GM19238 (cell line): ENCODE measurements around the gene LIME1.
"Not testable (repeated sequence)": the region's sequence is repeated elsewhere in the genome, so short reads cannot be mapped to it uniquely, and the experiment has no call there.

ENCODE experiments used
- DNase-seq: peaks from one replicate; pipeline ENCODE4 v3.0.0; 2011; ENCODE audit warnings: low spot score; ENCODE audit not compliant: insufficient read length

Gene LIME1

DNA sequence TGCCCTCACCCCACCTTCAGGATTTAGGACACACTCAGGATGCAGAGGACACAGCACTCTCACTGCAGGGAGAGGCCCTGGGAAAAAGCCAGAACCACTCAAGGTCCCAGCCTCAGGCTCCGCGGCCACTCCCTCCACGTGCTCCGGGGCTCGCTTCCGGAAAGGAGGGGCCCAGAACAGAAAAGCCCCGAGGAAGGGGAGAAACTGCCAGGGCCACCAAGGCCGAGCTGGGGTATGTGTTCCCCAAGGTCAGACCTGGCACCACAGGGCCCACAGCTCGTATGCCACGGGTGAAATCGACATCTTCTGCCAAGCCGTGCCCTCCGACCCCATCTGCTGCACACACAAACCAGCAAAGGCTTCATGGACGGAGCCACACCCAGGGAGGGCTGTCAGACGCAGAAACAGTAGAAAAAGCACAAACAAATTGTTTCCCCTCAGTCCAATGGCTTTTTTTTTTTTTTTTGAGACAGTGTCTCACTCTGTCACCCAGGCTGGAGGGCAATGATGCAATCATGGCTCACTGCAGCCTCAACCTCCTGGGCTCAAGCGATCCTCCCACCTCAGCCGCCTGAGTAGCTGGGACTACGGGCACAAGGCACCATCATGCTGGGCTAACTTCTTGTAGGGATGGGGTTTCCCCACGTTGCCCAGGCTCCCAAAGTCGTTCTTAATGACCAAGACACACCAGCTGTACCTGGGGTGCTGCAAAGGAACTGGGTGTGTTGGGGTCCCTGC is 36.5 kb downstream of the LIME1 start:
- DNase-seq, result no peak

DNA sequence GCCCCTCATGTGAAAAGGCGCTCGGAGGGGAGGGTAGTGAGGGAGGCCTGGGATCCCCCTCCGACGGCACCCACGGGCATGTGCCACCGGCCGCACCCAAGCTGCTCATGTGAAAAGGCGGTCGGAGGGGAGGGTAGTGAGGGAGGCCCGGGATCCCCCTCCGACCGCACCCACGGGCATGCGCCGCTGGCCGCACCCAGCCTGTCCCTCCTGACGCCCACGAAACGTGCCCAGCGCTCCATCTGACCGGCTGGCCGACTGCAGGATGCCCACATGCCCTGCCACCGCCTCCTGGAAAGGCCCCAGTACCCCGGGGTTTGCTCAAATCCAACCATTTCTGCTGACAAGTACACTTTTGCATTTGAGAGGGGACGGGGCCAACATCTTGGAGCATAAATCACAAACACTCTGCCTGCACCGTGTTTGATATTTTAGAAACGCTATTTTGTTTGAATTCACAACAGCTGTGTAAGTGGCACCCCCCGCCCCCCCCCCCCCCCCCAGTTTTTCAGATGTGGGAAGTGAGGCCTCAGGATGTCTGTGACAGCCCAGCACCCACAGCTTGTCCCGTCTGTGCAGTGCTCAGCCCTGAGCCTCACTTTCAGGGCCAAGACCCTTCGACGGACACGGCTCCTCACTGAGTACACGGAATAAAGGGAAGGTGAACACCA is 37.2 kb downstream of the LIME1 start:
- no peak for DNase-seq

DNA sequence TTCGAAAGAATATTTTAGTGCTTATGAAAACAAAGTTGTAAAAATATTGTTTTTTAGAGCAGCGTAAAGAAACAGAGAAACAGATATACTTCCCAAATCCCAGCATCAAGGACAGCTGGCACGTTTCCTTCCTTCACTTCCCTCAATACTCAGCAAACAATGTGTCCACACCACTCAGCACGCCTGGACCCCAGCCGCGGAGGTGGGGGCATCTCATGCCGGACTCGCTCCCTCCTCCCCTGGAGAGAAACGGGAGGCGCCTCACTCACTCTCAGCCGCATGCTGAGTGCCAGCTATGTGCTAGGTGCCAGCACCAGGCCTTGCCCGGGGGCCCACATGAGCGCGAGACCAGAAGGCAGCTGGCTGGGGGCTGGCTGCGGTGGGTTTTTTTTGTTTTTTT is 37.8 kb downstream of the LIME1 start:
- DNase-seq, result no peak

DNA sequence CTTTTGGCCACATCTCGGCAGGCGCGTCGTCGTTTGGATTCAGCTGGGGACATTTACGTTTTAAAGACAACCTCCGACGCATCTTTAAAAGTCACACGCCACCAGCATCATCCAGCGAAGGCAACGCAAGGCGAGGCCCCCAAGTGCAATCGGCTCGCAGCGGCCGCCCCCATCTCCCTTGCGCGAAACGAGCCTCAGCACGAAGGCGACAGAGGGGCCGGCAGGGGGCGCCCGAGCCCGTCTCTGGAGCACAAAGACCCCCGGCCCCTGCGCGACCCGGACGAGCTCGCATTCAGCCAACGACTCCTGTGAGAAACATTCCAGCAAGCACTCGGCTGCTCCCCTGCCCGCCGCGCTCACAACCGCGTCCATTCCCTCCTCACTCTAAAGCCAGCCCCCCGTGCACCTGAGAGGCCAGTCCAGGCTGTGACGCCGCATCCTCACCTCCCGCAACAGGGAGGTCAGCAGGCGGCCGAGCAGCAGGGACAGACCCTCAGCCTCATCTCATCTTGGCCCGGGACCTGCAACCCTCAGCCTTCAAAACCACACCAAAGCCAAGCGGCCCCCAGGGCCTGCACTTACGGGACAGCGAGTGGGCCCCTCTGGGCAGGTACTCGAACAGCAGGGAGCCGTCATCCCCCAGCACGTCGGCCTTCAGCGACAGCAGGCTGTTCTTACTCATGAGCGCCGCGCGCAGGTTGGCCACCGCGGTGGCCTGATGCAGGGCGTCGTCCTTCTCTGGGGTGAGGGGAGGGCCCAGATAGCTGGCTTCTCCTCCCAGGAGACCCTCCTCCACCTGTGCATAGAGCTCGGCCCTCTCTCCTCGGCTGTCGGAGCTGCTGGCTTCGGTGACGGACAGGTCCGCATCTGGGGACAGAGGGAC is 38.9 kb downstream of the LIME1 start:
- DNase-seq, result no peak

DNA sequence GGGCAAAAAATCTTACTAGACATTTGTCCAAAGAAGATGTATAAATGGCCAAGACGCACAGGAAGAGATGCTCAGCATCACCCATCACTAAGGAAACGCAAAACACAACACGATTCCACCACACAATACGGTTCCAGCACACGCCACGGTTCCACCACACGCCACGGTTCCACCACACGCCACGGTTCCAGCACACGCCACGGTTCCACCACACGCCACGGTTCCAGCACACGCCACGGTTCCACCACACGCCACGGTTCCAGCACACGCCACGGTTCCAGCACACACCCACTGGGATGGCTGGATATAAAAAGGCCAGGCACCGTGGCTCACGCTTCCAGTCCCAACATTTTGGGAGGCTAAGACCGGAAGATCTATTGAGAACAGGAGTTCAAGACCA is 40.4 kb downstream of the LIME1 start:
- not testable (repeated sequence) for DNase-seq

DNA sequence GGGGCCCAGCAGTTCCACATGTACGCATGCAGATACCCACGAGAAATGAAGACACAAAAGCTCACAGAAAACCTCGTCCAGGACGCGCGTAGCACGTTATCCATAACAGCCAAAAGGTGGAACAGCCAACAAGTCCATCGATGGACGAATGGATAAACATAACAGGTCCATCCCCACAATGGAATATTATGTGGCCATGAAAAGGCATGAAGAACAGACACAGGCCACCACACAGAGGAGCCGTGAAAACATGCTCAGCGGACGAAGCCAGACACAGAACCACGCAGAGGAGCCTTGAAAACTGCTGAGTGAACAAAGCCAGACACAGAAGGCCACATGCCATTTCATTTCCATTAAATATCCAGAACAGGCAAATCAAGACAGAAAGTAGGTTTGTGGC is 41.1 kb downstream of the LIME1 start:
- no peak for DNase-seq

DNA sequence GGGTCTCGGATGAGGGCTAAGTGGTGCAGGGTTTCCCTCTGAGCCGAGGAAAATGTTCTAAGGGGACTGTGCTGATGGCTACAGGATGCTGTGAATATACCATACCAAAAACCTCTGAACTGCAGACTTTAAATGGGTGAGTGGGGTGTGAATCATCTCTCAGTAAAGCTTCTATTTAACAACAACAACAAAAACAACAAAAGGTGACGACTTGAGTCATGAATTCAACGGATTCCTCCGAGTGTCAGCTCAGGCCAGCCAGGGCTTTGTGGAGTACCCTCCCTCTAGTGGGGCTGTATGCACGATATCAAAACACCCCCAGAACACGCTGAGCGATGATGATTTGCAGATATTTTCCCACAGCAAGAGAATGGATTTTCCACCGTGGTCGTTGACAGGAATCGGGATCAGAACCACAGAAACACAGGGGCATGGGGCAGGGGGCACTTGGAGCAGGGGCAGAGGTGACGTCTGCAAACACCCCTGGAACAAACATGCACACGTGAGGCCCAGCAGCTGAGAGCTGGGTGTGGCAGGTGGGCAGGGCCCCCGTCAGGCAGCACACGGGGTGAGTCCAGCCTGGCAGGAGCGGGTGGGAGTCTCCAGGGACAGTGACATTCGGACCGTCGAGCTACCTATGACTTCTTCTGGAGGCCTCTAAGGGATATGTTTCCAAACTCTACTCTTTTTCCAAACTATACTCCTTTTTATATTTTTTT is 41.7 kb downstream of the LIME1 start:
- no peak for DNase-seq

DNA sequence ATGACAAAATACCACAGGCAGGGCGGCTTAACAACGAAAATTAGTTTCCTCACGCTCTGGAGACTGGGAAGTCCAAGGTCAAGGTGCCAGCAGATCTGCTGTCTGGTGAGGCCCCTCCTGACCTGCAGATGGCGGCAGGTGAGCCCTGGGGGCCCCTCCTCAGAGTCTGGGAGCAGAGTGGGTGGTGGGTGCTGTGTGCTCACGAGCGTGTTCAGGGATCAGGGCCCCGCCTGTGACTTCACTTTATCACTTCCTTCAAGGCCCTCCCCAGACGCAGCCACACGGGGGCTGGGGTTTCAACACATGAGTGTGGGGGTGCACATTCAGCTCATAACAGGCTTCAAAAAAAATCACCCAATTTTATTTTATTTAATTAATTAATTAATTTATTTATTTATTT is 42.4 kb downstream of the LIME1 start:
- DNase-seq, result no peak

DNA sequence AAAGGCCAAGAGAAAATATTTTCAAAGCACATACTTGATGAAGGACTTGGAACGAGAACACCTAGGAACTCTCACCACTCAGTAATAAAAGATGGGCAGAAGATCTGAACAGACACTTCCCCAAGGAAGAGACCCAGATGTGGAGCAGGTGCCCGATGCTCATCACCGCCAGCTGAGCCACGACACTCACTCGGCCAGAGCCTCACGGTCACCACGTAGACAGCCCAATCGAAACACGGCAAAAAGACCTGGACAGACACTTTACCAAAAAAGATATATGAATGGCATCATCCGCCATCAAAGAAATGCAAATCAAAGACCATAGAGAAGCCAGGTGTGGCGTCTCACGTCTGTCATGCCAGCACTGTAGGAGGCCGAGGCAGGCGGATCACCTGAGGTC is 44.7 kb downstream of the LIME1 start:
- no peak for DNase-seq

DNA sequence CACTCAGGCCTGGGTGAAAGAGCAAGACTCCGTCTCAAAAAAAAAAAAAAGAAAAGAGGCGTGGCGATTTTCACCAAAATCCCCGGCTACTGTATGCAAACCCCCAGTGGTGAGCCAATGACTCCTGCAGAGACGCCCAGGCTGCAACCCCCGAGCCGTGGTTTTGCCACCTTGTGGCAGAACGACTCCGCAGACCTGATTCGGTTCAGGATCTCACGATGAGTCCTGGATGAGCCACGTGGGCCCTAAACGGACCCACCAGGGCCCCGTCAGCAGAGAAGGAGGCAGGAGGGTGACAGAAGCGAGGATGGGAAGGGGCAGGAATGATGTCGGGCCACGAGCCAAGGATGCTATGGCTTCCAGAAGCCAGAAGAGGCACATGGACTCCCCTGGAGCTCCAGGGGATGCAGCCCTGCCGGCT is 45.6 kb downstream of the LIME1 start:
- no peak for DNase-seq

DNA sequence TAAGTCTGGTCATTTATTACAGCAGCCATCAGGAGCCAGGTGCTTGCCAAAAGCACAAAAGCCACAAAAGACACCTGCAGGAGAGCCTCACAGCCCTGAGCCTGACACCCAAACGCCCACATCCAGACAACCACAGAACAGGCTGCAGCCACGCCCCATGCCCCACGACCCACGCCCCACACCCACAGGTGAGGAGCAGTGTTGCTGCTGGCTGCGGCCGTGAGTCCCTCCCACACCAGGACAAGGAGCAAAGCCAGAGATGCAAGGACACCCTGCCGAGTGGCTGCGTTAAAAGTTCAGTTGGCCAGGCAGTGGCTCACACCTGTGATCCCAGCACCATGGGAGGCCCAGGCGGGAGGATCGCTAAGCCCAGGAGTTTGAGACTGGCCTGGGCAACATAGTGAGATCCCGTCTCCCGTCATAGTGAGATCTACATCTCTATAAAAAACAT is 46.1 kb downstream of the LIME1 start:
- no peak for DNase-seq

DNA sequence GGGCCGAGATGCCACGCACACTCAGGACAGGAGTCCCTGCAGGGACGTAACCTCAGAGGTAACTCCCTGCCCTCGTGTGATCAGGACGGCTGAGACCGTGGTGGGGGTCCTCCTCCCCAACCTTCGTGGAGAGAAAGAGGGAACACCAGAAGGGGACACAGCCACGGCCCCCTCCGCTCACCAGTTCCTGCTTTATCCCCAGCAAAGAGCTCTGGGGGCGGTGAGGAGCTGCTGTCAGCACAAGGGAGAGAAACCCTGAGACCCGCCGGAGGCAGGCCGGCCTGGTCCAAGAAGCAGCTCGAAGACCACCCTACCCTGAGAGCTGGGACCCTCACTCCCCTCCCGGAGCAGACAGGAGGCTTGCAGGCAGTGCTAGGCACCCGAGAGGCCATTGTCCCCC is 47.5 kb downstream of the LIME1 start:
- DNase-seq, result no peak

DNA sequence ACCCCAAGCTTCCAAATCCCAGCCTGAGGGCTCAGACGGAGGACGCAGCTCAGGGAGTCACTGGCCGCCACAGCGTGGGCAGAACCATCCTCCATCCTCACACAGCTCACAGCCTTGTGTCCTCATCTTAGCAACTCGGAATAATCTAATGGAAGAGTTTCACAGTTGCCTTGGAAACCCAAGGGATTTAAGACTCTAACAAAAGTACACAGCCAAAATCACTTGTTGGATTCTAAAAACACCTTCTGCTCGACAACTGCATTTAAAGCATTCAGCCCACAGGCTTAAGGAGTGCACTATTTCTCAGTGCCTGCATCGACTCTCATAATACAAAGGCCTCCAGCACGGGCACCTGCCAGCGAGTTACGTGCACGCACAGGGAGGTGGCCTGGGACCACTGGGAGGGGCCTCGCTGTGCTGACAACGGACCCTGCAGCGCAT is 49.2 kb downstream of the LIME1 start:
- DNase-seq, result no peak

DNA sequence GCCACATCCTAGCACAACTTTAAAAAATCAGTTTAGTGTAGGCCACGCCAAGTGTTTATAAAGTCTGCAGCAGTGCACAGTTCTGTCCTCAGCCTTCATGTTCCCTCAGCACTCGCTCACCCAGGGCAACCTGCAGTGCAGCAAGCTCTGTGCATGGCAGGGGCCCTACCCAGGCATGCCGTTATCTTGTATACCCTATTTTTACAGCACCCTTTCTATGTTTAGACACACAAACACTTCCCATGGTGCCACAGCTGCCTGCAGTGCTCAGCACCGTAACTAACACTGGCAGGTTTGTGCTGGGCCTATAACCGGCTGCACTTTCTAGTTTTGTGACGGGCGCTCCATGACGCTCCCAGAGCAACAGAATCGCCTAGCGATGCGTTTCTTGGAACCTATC is 50.8 kb downstream of the LIME1 start:
- DNase-seq, result no peak

DNA sequence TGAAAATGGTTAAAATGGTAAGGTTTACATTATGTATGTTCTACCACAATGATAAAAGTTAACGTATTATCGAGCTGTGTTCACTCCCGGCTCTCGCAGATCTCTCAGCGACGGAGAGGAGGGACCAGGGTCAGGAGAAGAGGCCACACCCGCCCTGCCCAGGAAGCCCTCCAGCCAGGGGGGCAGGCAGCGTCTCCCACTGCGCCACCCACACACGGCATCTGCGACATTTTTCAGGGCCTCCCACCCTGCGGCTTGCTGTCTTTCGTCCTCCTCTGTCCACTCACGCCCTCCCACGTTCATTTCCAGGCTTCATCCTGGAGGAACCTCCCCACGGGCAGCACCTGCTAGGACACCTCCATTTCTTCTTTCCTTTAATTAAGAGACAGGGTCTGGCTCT is 51.3 kb downstream of the LIME1 start:
- DNase-seq, result no peak
